ENCODE results near the gene UGP2.
"Not testable (repeated sequence)": the region's sequence is repeated elsewhere in the genome, so short reads cannot be mapped to it uniquely, and the experiment has no call there.

The UGP2 gene

GRCh38 chr2:63893163-63893562 lies 51.5 kb downstream of the UGP2 start:
- DNase-seq (ENCODE audit: low spot score), result no peak

GRCh38 chr2:63894167-63894566 lies 52.5 kb downstream of the UGP2 start:
- DNase-seq (ENCODE audit: low spot score), result no peak

GRCh38 chr2:63898839-63899238 lies 57.1 kb downstream of the UGP2 start:
- no peak for DNase-seq (ENCODE audit: low spot score)

- DNase-seq (ENCODE audit: low spot score), result no peak
These were observed 57.9 kb downstream of the UGP2 start for GRCh38 chr2:63899639-63900038.

- no peak for DNase-seq (ENCODE audit: low spot score)
These were observed 60.5 kb downstream of the UGP2 start for GRCh38 chr2:63902149-63902548.

GRCh38 chr2:63903003-63903402 lies 61.3 kb downstream of the UGP2 start:
- DNase-seq (ENCODE audit: low spot score), result no peak

GRCh38 chr2:63914311-63914710 lies 72.6 kb downstream of the UGP2 start:
- no peak for DNase-seq (ENCODE audit: low spot score)

- DNase-seq (ENCODE audit: low spot score), result no peak
These were observed 85.1 kb downstream of the UGP2 start for GRCh38 chr2:63926815-63927214.

- DNase-seq (ENCODE audit: low spot score), result not testable (repeated sequence)
These were observed 90.4 kb downstream of the UGP2 start for GRCh38 chr2:63932104-63932503.
